Measurements from ENCODE around the gene NALCN. TPM values are rescaled to one million over a fixed set of nuclear protein-coding genes. Genes with fewer than 3 reads are reported as not detected.

Gene NALCN
- total RNA-seq, 1 donor from 2014 or later = 18.5 TPM

DNA sequence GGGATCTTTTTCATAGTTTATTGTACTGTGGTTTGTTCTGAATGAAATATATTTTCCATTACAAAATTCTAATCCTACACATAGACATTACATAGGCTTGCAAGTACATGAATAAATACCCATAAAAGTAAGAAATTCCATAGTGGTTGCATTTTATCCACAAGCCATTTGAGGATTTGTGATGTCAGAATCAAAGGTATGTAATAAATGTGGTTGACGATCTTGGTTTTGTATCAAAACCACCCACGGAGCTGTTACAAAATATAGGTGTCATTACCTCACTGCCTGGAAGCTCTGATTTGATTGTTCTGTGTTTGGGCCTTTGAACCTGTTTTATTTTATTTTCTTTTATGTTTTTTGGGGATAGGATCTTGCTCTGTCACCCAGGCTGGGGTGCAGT lies 125.1 kb downstream of the NALCN start:
- no peak overlapping the region for H3K27ac ChIP-seq
- intact Hi-C loops (cut with DNase I) = loop anchor here (10.0 kb wide), 1 partner anchor 136 kb away; no protein-coding TSS in a partner anchor

GRCh38 chr13:101289764-101290163 lies 126.5 kb downstream of the NALCN start:
- H3K4me3 ChIP-seq = no peak overlapping the region
- H3K4me1 ChIP-seq = no peaks in the 10 kb centered on the region
- no peaks in the 10 kb centered on the region for H3K9me3 ChIP-seq
- H3K27ac ChIP-seq = no peak overlapping the region
- intact Hi-C loops (cut with DNase I) = loop anchor here (10.0 kb wide), 1 partner anchor 135 kb away; no protein-coding TSS in a partner anchor
- H3K27me3 ChIP-seq = no peaks in the 10 kb centered on the region
- H3K36me3 ChIP-seq = no peaks in the 10 kb centered on the region
- no peak for DNase-seq (ENCODE audit: low spot score in 2 of 2)
- TF ChIP-seq, protein P1, sequence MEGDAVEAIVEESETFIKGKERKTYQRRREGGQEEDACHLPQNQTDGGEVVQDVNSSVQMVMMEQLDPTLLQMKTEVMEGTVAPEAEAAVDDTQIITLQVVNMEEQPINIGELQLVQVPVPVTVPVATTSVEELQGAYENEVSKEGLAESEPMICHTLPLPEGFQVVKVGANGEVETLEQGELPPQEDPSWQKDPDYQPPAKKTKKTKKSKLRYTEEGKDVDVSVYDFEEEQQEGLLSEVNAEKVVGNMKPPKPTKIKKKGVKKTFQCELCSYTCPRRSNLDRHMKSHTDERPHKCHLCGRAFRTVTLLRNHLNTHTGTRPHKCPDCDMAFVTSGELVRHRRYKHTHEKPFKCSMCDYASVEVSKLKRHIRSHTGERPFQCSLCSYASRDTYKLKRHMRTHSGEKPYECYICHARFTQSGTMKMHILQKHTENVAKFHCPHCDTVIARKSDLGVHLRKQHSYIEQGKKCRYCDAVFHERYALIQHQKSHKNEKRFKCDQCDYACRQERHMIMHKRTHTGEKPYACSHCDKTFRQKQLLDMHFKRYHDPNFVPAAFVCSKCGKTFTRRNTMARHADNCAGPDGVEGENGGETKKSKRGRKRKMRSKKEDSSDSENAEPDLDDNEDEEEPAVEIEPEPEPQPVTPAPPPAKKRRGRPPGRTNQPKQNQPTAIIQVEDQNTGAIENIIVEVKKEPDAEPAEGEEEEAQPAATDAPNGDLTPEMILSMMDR (IDR thresholded peaks at IDR 0.05) = no peak

More for the DNA sequence above, 125.1 kb downstream of the NALCN start:
- no peaks in the 10 kb centered on the region for H3K27me3 ChIP-seq
- no peaks in the 10 kb centered on the region for H3K4me1 ChIP-seq
- H3K9me3 ChIP-seq = no peaks in the 10 kb centered on the region
- no peak overlapping the region for H3K4me3 ChIP-seq
- H3K36me3 ChIP-seq = no peaks in the 10 kb centered on the region
- TF ChIP-seq, protein P1 (IDR thresholded peaks at IDR 0.05) = no peak
- no peak for DNase-seq (ENCODE audit: low spot score in 2 of 2)

- no peaks in the 10 kb centered on the region for H3K27me3 ChIP-seq
- intact Hi-C loops (cut with DNase I) = no loop called here
Measured at GRCh38 chr13:101283782-101284181, 132.5 kb downstream of the NALCN start.

DNA sequence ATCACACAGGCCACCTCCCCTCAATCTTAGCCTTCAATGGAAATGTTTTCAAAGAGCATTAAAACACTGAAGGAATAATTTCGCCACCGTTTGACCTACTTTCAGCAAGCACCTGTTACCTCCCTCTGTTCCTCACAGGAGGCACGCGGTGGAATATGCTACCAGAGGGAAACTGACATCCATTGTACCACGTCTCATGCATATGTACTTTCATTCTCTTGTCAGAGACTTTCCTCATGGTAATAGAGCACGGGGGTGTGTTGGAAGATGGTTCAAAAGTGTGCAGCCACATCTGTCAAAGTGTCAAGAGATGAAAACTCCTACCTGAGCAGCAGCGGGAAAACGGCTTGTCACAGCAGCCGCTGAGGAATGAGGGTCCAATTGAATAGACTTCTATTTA lies 143.4 kb downstream of the NALCN start:
- DNase-seq (ENCODE audit: low spot score in 2 of 2) = no peak
- intact Hi-C loops (cut with DNase I) = no loop called here
- no peaks in the 10 kb centered on the region for H3K36me3 ChIP-seq
- no peaks in the 10 kb centered on the region for H3K9me3 ChIP-seq
- TF ChIP-seq, protein P1 (IDR thresholded peaks at IDR 0.05) = no peak
- H3K27ac ChIP-seq = no peak overlapping the region
- no peaks in the 10 kb centered on the region for H3K4me1 ChIP-seq
- H3K27me3 ChIP-seq = no peaks in the 10 kb centered on the region
- no peak overlapping the region for H3K4me3 ChIP-seq

More at GRCh38 chr13:101283782-101284181, 132.5 kb downstream of the NALCN start:
- Histone ChIP-seq H3K36me3 (peaks cover 0 to 5% of the 10 kb centered on the region in 2 donors), H3K9me3 (no peaks in the 10 kb centered on the region), H3K4me1 (no peaks in the 10 kb centered on the region), H3K4me3 (no peak overlapping the region), H3K27ac (no peak overlapping the region)
- no peak for DNase-seq (ENCODE audit: low spot score in 2 of 2)
- TF ChIP-seq, protein P1 (IDR thresholded peaks at IDR 0.05) = no peak

DNA sequence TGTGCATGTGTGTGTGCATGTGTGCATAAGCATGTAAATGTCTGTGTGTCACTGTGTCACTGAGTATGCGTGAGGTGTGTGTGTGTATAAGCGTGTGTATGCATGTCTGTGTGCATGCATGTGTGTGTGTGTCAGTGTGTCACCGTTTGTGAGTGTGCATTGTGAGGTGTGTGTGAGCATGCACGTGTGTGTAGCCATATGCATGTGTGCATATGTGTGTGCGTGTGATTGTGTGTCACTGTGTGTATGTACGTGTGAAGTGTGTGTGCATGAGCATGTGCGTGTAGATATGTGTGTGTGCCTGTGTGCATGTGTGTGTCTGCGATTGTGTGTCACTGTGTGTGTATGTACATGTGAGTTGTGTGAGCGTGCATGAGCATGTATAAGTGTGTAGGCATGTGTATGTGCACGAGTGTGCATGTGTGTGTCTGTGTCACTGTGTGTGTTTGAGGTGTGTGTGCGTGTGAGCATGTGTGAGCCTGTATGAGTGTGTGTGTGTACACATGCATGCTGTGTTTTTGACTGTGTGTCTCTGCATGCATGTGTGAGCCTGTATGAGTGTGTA lies 144.5 kb downstream of the NALCN start:
- DNase-seq (ENCODE audit: low spot score in 2 of 2) = no peak
- H3K4me3 ChIP-seq = no peak overlapping the region

More for the DNA sequence above, 144.5 kb downstream of the NALCN start:
- Histone ChIP-seq H3K36me3 (no peaks in the 10 kb centered on the region), H3K4me1 (no peaks in the 10 kb centered on the region), H3K9me3 (no peaks in the 10 kb centered on the region), H3K27me3 (no peaks in the 10 kb centered on the region), H3K27ac (no peak overlapping the region)
- intact Hi-C loops (cut with DNase I) = no loop called here
- TF ChIP-seq, protein P1 (IDR thresholded peaks at IDR 0.05) = no peak
